GM06990 (cell line): Measurements from ENCODE around the gene COX8A.

Source experiments
- DNase-seq: peaks from one replicate; pipeline ENCODE4 v3.0.0-alpha.2; 2011; ENCODE audit not compliant: insufficient read length; ENCODE audit errors: extremely low read depth
- H3K27me3 ChIP-seq: replicated peaks from 2 replicates; pipeline ENCODE4 v1.6.0; 2011; ENCODE audit warnings: low read length; ENCODE audit not compliant: control insufficient read depth, insufficient read depth
- H3K36me3 ChIP-seq: 2 replicates; pipeline ENCODE4 v1.5.1; 2011; ENCODE audit warnings: low read length; ENCODE audit not compliant: control insufficient read depth, insufficient read depth
- H3K4me3 ChIP-seq: replicated peaks from 2 replicates; pipeline ENCODE4 v1.5.1; 2011; ENCODE audit warnings: low read depth, mild to moderate bottlenecking, control low read depth, low read length
- TF ChIP-seq, protein P1 (sequence below): IDR thresholded peaks from 2 replicates; pipeline ENCODE4 v1.5.1; 2011; ENCODE audit warnings: low read length, control low read depth, mild to moderate bottlenecking, inconsistent platforms; ENCODE audit not compliant: insufficient read depth, poor library complexity, severe bottlenecking

COX8A gene

DNA sequence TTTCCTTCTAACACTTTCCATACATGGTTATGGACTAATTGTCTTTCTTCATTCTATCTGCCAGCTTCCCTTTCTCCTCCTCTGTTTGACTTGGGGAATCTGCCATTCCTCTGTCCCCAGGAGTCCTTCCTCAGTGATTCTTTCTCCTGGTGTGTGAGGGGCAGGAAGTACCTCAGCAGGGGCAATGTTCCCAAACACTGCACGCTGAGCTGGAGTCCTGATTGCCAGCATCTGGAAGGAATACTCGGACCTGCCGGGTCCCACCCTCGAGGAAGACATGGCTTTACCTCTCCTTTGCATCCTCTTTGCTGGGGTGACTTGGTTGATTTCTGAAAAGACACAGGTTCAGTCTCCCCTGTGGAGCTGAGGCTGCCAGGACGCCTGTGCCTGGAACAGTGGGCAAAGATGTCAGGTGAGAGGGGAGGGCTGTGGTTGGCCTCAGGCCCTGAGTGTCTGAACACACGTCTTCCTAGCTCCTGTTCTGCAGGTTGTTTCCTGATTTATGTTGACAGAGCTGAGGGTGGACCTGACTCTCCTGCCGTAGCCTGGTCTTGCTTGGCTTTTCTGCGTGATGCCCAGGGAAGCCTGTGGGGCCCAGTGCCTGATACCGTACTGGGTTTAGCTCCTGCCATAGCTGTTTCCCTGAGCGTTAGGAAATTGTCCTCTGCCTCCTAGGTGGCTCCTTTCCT is 4.3 kb downstream of the COX8A start:
- Histone ChIP-seq H3K4me3 (no peak overlapping the region), H3K27me3 (no peaks in the 10 kb centered on the region)

DNA sequence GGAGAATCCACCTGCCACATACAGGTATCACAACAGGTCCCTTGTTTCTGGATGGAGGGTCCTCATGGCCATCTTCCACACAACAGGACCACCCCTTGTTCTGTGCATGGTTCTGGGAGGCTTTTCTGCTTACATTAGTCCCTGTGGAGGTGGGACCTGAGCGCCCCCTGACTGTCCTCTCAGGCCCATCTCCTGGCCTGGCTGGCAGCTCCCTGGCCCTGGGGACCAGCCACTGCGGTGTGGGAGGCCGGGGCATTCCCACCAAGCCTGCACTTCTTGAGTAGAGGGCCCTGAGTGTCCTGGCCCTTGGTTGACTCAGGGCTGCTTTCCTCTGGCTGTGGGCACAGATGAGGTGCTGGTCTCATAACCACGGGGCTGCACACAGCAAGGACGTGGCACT is 5.0 kb downstream of the COX8A start:
- Histone ChIP-seq H3K36me3 (peaks cover 13% of the 10 kb centered on the region), H3K27me3 (no peaks in the 10 kb centered on the region), H3K4me3 (no peak overlapping the region)
- TF ChIP-seq, protein P1, sequence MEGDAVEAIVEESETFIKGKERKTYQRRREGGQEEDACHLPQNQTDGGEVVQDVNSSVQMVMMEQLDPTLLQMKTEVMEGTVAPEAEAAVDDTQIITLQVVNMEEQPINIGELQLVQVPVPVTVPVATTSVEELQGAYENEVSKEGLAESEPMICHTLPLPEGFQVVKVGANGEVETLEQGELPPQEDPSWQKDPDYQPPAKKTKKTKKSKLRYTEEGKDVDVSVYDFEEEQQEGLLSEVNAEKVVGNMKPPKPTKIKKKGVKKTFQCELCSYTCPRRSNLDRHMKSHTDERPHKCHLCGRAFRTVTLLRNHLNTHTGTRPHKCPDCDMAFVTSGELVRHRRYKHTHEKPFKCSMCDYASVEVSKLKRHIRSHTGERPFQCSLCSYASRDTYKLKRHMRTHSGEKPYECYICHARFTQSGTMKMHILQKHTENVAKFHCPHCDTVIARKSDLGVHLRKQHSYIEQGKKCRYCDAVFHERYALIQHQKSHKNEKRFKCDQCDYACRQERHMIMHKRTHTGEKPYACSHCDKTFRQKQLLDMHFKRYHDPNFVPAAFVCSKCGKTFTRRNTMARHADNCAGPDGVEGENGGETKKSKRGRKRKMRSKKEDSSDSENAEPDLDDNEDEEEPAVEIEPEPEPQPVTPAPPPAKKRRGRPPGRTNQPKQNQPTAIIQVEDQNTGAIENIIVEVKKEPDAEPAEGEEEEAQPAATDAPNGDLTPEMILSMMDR = no peak
- DNase-seq = no peak

More for the DNA sequence above, 4.3 kb downstream of the COX8A start:
- no peak for DNase-seq
- TF ChIP-seq, protein P1 = no peak
- H3K36me3 ChIP-seq = peaks cover 13% of the 10 kb centered on the region

DNA sequence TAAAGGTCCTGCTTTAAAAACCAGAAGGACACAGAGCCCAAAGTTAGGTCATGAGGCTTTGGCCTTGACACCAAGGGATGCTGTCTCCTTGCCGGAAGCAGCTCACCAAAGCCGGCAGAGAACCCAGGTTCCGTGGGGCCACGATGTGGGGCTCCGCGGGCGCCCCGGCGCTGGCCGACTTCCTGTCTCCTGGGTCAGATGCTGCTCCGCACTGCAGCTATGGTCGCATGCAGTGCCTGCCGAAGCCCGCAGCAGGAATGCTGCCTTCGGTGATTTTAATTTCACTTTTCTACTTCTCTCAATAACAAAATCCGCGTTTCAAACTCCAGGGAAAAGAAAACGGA is 11.4 kb downstream of the COX8A start:
- peak; percentile 85 for DNase-seq
- Histone ChIP-seq H3K36me3 (peaks cover 10% of the 10 kb centered on the region), H3K27me3 (no peaks in the 10 kb centered on the region), H3K4me3 (peak overlapping the region; percentile 99)
- TF ChIP-seq, protein P1 = no peak

DNA sequence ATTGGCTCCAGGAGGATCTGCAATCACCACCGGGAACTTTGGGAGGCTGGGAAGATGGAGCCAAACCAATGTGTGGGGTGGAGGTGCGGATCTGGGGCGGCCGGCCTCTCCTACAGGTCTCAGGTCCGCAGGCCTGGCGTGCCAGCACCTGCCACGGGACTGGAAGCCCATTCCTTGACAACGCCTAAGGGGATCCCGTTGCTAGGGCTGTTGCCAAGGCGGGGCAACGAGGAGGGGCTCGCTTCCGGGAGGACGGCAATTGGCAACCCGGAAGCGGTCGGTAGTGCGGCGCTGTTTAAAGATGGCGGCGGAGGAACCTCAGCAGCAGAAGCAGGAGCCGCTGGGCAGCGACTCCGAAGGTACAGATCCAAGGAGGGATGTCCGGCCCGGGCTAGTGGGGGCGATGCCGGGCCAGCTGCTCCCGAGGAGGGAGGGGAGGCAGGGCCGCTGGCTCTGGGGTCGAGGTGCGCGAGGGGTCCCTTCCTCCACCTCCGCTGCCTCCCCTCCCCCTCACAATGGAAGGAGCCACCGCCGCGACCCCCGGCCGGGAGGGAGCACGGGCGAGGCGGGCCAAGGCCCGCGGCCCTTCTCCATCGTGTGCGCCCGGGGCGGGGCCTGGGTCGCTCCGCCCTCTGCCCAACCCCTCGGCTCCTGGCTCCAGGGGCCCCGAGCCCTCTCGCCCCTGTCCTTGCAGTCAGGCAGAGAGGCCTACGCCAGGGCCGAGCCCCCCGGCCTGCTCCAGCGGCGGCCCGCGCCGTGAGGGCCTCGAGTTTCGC is 11.9 kb downstream of the COX8A start, which contains the start of gene OTUB1:
OTUB1 (plus strand) TSS at position 283 of the 776 bp plus-strand sequence; CDS start at position 302, 19 bp downstream.
- peak; percentile 86 for DNase-seq
- TF ChIP-seq, protein P1 = no peak
- H3K27me3 ChIP-seq = no peaks in the 10 kb centered on the region
- H3K4me3 ChIP-seq = peak within 1 kb of the TSS; percentile 99
- H3K36me3 ChIP-seq = peaks cover 13% of the 10 kb centered on the region

DNA sequence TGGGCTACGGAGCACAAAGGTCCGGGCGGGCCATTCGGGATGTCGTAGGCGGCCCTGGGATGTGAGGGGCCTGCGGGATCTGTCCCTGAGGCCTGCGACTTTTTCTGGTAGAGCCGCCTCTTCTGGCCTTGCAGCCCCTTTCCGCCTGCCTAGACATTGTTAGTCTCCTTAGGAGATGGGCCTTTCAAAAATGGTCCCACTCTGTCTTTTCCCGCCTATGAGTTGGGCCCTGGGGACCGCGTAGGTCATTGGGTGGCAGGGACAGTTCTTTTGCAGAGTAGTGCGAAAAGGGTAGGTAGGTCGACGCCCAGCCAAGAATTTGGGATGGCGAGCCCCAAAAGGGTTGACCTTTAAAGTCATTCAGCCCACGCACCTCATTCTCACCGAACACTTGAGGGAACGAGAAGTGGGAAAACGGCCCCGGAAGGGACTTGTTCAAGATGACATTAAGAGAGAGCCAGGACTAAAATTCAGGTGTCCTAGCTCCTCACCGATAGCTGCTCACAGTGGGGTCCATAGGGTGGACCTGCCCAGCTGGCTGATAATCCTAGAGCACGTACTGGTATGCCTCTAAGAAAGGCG is 12.6 kb downstream of the COX8A start:
- no peaks in the 10 kb centered on the region for H3K27me3 ChIP-seq
- TF ChIP-seq, protein P1 = no peak
- H3K36me3 ChIP-seq = peaks cover 17% of the 10 kb centered on the region
- H3K4me3 ChIP-seq = peak overlapping the region; percentile 99
- no peak for DNase-seq
